Heart left ventricle (tissue), 13 donors: ENCODE results near the gene NANOGP8.

Experiments used
- CTCF ChIP-seq, 12 donors: fragments of 200-600 bp; sonication (generic) in 4 of 12; IDR thresholded peaks; one replicate each; pipeline versions ENCODE4 v1.5.0 to v1.8.0; 2018 to 2022; ENCODE audit warnings: antibody characterized with exemption in 12 of 12, mild to moderate bottlenecking in 5 of 12
- POLR2A ChIP-seq, 2 donors: fragments of 450-650 bp; IDR thresholded peaks; one replicate each; pipeline ENCODE4 v1.6.1; 2017; ENCODE audit warnings: antibody characterized with exemption in 2 of 2, mild to moderate bottlenecking in 2 of 2, moderate library complexity in 2 of 2
- donor health status: ischemic (EF 13 %, LVEDD 7.1; RV severe dilation, severe dysfunction).
- donor health status: DM: no; HTN: yes; CAD: no.
- donor health status: DM: no; HTN: no; CAD: no.
- donor health status: ischemic (EF 25% LVEDD 6.9; RV normal size, moderate dysfunction).
- donor health status: ischemic (EF 25% LVEDD 5.7; RV mildly dilated, moderate dysfunction).
- donor health status: ischemic (EF 35%, LVEDD 5.7; RV mildly dilated, moderate dysfunction).
- donor health status: nonischemic (EF 11% LVEDD 7.7; RV severe dilation, severe dysfunction).
- donor health status: DM: yes; HTN: yes; CAD: no.
- donor health status: PGD.
- donor health status: ischemic (EF 29% LVEDD 5.4; RV normal size, mild dysfunction).
- donor health status: nonischemic (EF 23%, LVEDD 6.1; RV moderate dilation, normal function).

GRCh38 chr15:35098737-35099136 is 13.6 kb upstream of the NANOGP8 start:
- no peak for TF ChIP-seq CTCF (IDR thresholded peaks at IDR 0.05)
- no peak for TF ChIP-seq POLR2A (IDR thresholded peaks at IDR 0.05)
